Suprapubic skin (tissue), 4 donors: Measurements from ENCODE around the gene LRCH1.

Experiments
- EP300 ChIP-seq: sonication (generic); formaldehyde crosslinking; IDR thresholded peaks from one replicate; pipeline ENCODE4 v1.6.1; 2017; ENCODE audit warnings: antibody characterized with exemption
- POLR2A ChIP-seq, 2 donors: fragments of 450-650 bp; IDR thresholded peaks; one replicate each; pipeline ENCODE4 v1.6.1; 2017; ENCODE audit warnings: antibody characterized with exemption in 2 of 2, mild to moderate bottlenecking in 2 of 2, moderate library complexity in 2 of 2
- POLR2AphosphoS5 ChIP-seq, 3 donors: sonication (generic); formaldehyde crosslinking; IDR thresholded peaks; one replicate each; pipeline ENCODE4 v1.6.1; 2017; ENCODE audit warnings: antibody characterized with exemption in 3 of 3
- TF ChIP-seq, protein P1 (sequence below), 2 donors: fragments of 200-600 bp in 1 of 2; fragments of 450-650 bp in 1 of 2; sonication (generic) in 1 of 2; IDR thresholded peaks; one replicate each; pipeline ENCODE4 v1.5.1; 2016 to 2019; ENCODE audit warnings: antibody characterized with exemption in 2 of 2, mild to moderate bottlenecking in 1 of 2, moderate library complexity in 1 of 2

DNA sequence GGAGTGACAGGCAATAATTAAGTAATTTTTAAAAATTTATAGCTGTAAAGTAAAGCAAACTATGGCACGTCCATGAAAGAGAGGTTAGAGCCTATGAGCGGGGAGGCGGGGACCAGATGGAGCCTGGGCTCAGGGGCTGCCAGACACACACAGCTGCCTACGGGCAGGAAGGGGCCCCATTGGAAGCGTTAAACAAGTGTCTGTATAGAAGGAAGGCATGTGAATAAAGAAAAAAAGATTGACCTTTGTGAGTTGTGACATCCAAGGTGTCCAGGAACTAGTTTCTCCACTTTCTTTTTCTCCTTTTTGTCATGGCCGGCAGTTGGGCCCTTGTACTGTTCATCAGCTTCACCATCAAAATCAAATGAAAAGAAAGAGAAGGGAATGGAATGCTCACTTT is 56.8 kb downstream of the LRCH1 start:
- TF ChIP-seq, protein P1, sequence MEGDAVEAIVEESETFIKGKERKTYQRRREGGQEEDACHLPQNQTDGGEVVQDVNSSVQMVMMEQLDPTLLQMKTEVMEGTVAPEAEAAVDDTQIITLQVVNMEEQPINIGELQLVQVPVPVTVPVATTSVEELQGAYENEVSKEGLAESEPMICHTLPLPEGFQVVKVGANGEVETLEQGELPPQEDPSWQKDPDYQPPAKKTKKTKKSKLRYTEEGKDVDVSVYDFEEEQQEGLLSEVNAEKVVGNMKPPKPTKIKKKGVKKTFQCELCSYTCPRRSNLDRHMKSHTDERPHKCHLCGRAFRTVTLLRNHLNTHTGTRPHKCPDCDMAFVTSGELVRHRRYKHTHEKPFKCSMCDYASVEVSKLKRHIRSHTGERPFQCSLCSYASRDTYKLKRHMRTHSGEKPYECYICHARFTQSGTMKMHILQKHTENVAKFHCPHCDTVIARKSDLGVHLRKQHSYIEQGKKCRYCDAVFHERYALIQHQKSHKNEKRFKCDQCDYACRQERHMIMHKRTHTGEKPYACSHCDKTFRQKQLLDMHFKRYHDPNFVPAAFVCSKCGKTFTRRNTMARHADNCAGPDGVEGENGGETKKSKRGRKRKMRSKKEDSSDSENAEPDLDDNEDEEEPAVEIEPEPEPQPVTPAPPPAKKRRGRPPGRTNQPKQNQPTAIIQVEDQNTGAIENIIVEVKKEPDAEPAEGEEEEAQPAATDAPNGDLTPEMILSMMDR (IDR thresholded peaks at IDR 0.05), result no peak
- no peak for TF ChIP-seq POLR2A (IDR thresholded peaks at IDR 0.05)
- no peak for TF ChIP-seq EP300
- no peak for TF ChIP-seq POLR2AphosphoS5 (IDR thresholded peaks at IDR 0.05)
